NCI-H510A treated with DMSO at 0.1 percent for 48 hours (cell line): ENCODE data around the gene ERG.

Experiments
- DNase-seq: peaks from one replicate; lab custom pipeline; 2025; lab: John Stamatoyannopoulos, UW

The ERG gene

GRCh38 chr21:38388647-38389353 is 109.5 kb downstream of the ERG start:
- no peak for DNase-seq

- DNase-seq, result no peak
Observed at GRCh38 chr21:38388203-38388602, 110.1 kb downstream of the ERG start.

GRCh38 chr21:38386967-38387366 is 111.3 kb downstream of the ERG start:
- no peak for DNase-seq

- DNase-seq, result no peak
Observed at GRCh38 chr21:38385427-38386175, 112.7 kb downstream of the ERG start.

- DNase-seq, result no peak
Observed at GRCh38 chr21:38384675-38385426, 113.4 kb downstream of the ERG start.

- no peak for DNase-seq
Observed at GRCh38 chr21:38384238-38384560, 114.1 kb downstream of the ERG start.

- no peak for DNase-seq
Observed at GRCh38 chr21:38383411-38384237, 114.7 kb downstream of the ERG start.

GRCh38 chr21:38380481-38381137 is 117.7 kb downstream of the ERG start:
- DNase-seq, result no peak

- no peak for DNase-seq
Observed at GRCh38 chr21:38379147-38379546, 119.1 kb downstream of the ERG start.

- DNase-seq, result no peak
Observed at GRCh38 chr21:38377165-38378088, 120.8 kb downstream of the ERG start.

GRCh38 chr21:38376693-38377092 is 121.6 kb downstream of the ERG start:
- DNase-seq, result no peak

- no peak for DNase-seq
Observed at GRCh38 chr21:38376235-38376634, 122.0 kb downstream of the ERG start.

GRCh38 chr21:38367646-38368045 is 130.6 kb downstream of the ERG start:
- DNase-seq, result no peak

- no peak for DNase-seq
Observed at GRCh38 chr21:38365521-38365920, 132.8 kb downstream of the ERG start.

GRCh38 chr21:38363693-38364092 is 134.6 kb downstream of the ERG start:
- DNase-seq, result no peak

GRCh38 chr21:38361324-38361723 is 137.0 kb downstream of the ERG start:
- no peak for DNase-seq

- DNase-seq, result no peak
Observed at GRCh38 chr21:38359835-38360234, 138.4 kb downstream of the ERG start.

GRCh38 chr21:38359090-38359489 is 139.2 kb downstream of the ERG start:
- no peak for DNase-seq

GRCh38 chr21:38358666-38359065 is 139.6 kb downstream of the ERG start:
- no peak for DNase-seq

- DNase-seq, result no peak
Observed at GRCh38 chr21:38358098-38358497, 140.2 kb downstream of the ERG start.
